ENCODE data around the gene XAF1. TPM values are rescaled to one million over a fixed set of nuclear protein-coding genes. Genes with fewer than 3 reads are reported as not detected.

The XAF1 gene
- polyA plus RNA-seq, 1 experiment = 6.3 TPM

DNA sequence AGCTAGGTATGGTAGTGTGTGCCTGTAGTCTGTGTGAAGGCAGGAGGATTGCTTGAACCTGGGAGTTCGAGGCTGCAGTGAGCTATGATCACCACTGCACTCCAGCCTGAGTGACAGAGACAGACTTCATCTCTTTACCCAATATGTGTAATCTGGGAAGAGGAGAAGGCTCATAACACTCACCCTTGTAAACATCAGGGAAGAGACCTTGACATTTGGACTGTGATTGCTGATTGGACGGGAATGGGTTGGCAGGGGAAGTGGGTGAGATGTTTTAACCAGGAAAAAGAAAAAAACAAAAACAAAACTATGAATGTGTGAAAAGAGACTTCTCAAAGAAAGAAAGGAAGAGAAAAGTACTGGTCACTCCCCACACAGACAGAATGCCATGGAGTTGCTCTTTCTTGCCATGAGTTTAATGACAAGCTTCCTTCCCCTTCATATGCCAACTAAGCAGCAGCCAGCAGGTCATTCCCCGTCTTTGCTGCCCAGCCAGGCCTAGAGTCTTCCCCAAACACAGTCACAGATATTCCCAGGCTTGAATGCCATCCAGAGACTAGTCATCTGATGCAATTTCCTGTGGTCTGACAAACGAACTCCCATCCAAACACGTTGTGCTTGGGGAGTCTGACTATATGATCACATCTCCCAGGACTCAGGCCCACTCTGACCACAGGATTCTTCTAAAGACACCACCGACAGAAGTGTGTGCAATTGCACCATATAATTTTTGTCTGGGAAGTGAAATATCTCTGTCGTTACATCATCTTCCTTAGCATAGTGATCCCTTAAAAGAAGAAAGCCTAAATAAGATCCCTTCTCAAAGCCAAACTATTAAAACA lies 3.6 kb upstream of the XAF1 start:
- ChIA-PET CTCF (interaction anchor here (1.0 to 1.9 kb wide), 2 partner anchors 159 to 162 kb away, joined by 3 to 7 read pairs; no protein-coding TSS in a partner anchor), POLR2A (interaction anchor here (0.6 kb wide), 1 partner anchor 85 kb away, joined by 4 read pairs; no protein-coding TSS in a partner anchor)
- H3K9me3 ChIP-seq (ENCODE audit: control insufficient read depth, insufficient read depth, low read length) = no peaks in the 10 kb centered on the region
- no peak overlapping the region for H3K4me3 ChIP-seq (ENCODE audit: low read depth, low read length)
- TF ChIP-seq, protein P1, sequence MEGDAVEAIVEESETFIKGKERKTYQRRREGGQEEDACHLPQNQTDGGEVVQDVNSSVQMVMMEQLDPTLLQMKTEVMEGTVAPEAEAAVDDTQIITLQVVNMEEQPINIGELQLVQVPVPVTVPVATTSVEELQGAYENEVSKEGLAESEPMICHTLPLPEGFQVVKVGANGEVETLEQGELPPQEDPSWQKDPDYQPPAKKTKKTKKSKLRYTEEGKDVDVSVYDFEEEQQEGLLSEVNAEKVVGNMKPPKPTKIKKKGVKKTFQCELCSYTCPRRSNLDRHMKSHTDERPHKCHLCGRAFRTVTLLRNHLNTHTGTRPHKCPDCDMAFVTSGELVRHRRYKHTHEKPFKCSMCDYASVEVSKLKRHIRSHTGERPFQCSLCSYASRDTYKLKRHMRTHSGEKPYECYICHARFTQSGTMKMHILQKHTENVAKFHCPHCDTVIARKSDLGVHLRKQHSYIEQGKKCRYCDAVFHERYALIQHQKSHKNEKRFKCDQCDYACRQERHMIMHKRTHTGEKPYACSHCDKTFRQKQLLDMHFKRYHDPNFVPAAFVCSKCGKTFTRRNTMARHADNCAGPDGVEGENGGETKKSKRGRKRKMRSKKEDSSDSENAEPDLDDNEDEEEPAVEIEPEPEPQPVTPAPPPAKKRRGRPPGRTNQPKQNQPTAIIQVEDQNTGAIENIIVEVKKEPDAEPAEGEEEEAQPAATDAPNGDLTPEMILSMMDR (IDR thresholded peaks at IDR 0.05; ENCODE audit: low read depth, low read length) = no peak
- no peaks in the 10 kb centered on the region for H3K27me3 ChIP-seq (ENCODE audit: control insufficient read depth, insufficient read depth, low read length)
- peak overlapping the region; percentile 100 for H3K27ac ChIP-seq (ENCODE audit: low read depth, low read length)
- peak; percentile 98 for DNase-seq (ENCODE audit: low read depth, low spot score)

DNA sequence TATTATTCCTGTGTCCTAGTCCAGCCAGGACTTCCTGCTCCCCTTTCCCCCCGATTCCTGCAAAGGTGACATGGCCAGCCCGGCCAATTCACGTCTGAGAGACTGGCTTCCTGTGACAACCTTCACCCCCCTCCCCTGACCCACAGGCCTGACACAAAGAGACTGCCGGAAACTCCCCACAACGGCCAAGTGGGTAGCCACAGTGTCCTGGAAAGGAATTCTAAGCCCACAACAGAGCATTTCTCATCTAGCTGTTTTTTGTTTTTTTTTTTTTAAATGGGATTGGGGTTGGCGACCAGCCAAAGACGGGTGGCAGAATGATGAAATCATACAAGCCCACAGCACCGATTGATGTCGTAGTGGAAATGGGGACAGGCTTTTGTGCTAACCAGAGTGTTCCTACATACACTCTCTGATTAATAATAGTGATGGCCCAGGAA lies 2.8 kb upstream of the XAF1 start:
- ChIA-PET CTCF (interaction anchor here (1.9 kb wide), 1 partner anchor 158 kb away, joined by 7 read pairs; no protein-coding TSS in a partner anchor), POLR2A (no interaction called here)
- TF ChIP-seq, protein P1 (IDR thresholded peaks at IDR 0.05; ENCODE audit: low read depth, low read length) = no peak
- H3K27ac ChIP-seq (ENCODE audit: low read depth, low read length) = peak overlapping the region; percentile 100
- peak overlapping the region; percentile 13 for H3K4me3 ChIP-seq (ENCODE audit: low read depth, low read length)
- H3K27me3 ChIP-seq (ENCODE audit: control insufficient read depth, insufficient read depth, low read length) = no peaks in the 10 kb centered on the region
- no peaks in the 10 kb centered on the region for H3K9me3 ChIP-seq (ENCODE audit: control insufficient read depth, insufficient read depth, low read length)
- DNase-seq (ENCODE audit: low read depth, low spot score) = peak; percentile 20

DNA sequence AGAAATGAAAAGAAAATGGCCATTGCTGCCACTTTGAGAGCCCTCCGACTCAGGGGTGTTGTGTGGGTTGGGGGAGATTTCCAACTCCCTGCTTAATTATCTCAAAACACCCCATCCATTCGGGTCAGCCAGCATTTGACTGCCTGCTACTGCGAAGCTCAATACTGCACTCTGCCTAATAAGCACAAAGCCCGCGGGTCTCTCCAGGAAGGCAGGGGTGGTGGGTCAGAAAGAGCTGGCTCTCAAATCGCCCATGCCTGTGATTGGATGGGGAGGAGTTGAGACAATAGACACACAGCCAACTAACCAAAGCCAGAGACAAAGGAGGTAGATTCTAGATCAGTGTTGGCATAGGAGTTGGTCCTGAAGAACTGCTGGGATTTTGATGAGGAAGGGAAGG lies 2.3 kb upstream of the XAF1 start:
- Histone ChIP-seq H3K27me3 (ENCODE audit: control insufficient read depth, insufficient read depth, low read length) (no peaks in the 10 kb centered on the region), H3K9me3 (ENCODE audit: control insufficient read depth, insufficient read depth, low read length) (no peaks in the 10 kb centered on the region), H3K27ac (ENCODE audit: low read depth, low read length) (peak overlapping the region; percentile 100), H3K4me3 (ENCODE audit: low read depth, low read length) (no peak overlapping the region)
- no peak for DNase-seq (ENCODE audit: low read depth, low spot score)
- POLR2A ChIA-PET = no interaction called here
- CTCF ChIA-PET = no interaction called here
- TF ChIP-seq, protein P1 (IDR thresholded peaks at IDR 0.05; ENCODE audit: low read depth, low read length) = no peak

DNA sequence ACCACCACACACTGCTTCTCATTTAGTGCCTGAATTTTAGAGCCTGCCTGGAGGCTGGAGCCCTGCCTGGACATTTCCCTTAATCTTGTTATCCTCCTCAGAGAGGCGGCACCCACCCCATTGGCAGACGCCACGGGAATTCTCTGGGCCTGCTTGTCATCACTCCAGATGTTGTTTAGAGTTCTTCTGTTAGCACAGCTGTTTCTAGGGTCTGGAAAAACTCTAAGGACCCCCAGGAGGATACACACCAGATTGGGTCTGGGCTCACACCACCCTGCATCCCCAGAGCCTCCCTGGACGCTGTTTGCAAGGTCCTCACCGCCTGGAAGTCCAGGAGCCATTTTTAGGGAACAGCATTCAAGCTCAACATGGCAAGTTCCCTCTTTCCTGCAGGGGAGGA lies 565 bp upstream of the XAF1 start:
- ChIA-PET POLR2A (no interaction called here), CTCF (interaction anchor here (0.7 to 1.4 kb wide), 3 partner anchors 88 to 172 kb away, joined by 3 to 4 read pairs (median 4); no protein-coding TSS in a partner anchor)
- DNase-seq (ENCODE audit: low read depth, low spot score) = no peak
- Histone ChIP-seq H3K4me3 (ENCODE audit: low read depth, low read length) (peak overlapping the region; percentile 60), H3K27me3 (ENCODE audit: control insufficient read depth, insufficient read depth, low read length) (no peaks in the 10 kb centered on the region), H3K9me3 (ENCODE audit: control insufficient read depth, insufficient read depth, low read length) (no peaks in the 10 kb centered on the region), H3K27ac (ENCODE audit: low read depth, low read length) (peak overlapping the region; percentile 91)
- TF ChIP-seq, protein P1 (IDR thresholded peaks at IDR 0.05; ENCODE audit: low read depth, low read length) = no peak

DNA sequence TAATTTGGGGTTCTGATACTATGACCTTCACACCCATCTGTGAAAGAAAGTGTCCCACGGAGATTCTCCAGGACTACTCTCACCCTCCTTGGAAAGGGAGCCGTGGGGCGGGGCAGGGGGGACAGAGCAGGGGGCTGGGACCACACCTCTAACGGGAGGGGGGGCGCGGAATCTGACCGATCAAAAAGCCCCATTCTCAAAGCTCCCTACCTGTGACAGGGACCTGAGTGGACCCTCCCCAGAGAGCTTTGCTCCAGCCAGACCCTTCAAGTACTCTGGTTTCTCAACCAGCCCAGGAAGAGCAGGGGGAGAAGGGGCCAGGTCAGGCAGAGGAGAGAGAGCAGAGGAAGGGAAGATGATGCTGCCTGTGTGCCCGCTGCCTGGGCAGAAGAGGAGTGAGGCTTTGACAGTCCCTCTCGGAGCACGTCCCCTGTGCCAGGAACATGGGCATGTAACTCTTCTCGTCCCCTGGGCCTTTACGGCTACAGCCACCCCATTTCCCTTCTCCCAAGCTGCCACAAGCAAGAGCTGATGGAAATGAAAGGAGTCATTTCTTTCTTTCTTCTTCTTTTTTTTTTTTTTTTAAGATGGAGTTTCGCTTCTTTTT lies 682 bp downstream of the XAF1 start:
- POLR2A ChIA-PET = no interaction called here
- TF ChIP-seq, protein P1 (IDR thresholded peaks at IDR 0.05; ENCODE audit: low read depth, low read length) = no peak
- DNase-seq (ENCODE audit: low read depth, low spot score) = no peak
- CTCF ChIA-PET = interaction anchor here (1.6 kb wide), 1 partner anchor 265 kb away, joined by 4 read pairs; no protein-coding TSS in a partner anchor
- no peak overlapping the region for H3K27ac ChIP-seq (ENCODE audit: low read depth, low read length)
- peak overlapping the region; percentile 60 for H3K4me3 ChIP-seq (ENCODE audit: low read depth, low read length)
- no peaks in the 10 kb centered on the region for H3K9me3 ChIP-seq (ENCODE audit: control insufficient read depth, insufficient read depth, low read length)
- no peaks in the 10 kb centered on the region for H3K27me3 ChIP-seq (ENCODE audit: control insufficient read depth, insufficient read depth, low read length)
